Brain microvascular endothelial cell (primary cell): Measurements from ENCODE around the gene FCGR3A.

Source experiments
- DNase-seq: peaks from one replicate; pipeline ENCODE4 v3.0.0-alpha.2; 2020
- H3K27ac ChIP-seq: fragments of 250-450 bp; sonication (Bioruptor Pico); 2 replicates; pipeline ENCODE4 v1.5.1; 2020; ENCODE audit warnings: mild to moderate bottlenecking, moderate library complexity
- H3K27me3 ChIP-seq: fragments of 250-450 bp; sonication (Bioruptor Pico); replicated peaks from 2 replicates; pipeline ENCODE4 v1.5.1; 2020; ENCODE audit warnings: mild to moderate bottlenecking
- H3K36me3 ChIP-seq: fragments of 250-450 bp; sonication (Bioruptor Pico); replicated peaks from 2 replicates; pipeline ENCODE4 v1.5.1; 2020; ENCODE audit warnings: mild to moderate bottlenecking
- H3K4me3 ChIP-seq: 2 replicates; pipeline ENCODE4 v1.5.1; 2011; ENCODE audit warnings: low read depth, mild to moderate bottlenecking, control low read depth, low read length, moderate library complexity
- CTCF ChIP-seq: IDR thresholded peaks from 2 replicates; pipeline ENCODE4 v1.5.1; 2011; ENCODE audit warnings: low read depth, mild to moderate bottlenecking, moderate library complexity, low read length, control low read depth, inconsistent platforms; ENCODE audit errors: missing control alignments
- in situ Hi-C: cut with HindIII; loops from 2 replicates; pipeline ENCODE4 v1.10.0; 2017; ENCODE audit warnings: low sequenced_read_pairs, low pct_ligation_motif_present

FCGR3A gene

GRCh38 chr1:161492827-161493226 is 56.8 kb downstream of the FCGR3A start:
- H3K27ac ChIP-seq: no peak overlapping the region
- peaks cover 27% of the 10 kb centered on the region for H3K27me3 ChIP-seq
- DNase-seq: no peak
- TF ChIP-seq CTCF: no peak
- H3K36me3 ChIP-seq: no peaks in the 10 kb centered on the region
- in situ Hi-C loops: no loop called here
- no peak overlapping the region for H3K4me3 ChIP-seq
